ENCODE data around the gene ERMAP. TPM values are rescaled to one million over a fixed set of nuclear protein-coding genes. Genes with fewer than 3 reads are reported as not detected.

The ERMAP gene
- total RNA-seq, 4 donors from 2014 or later, result 12.5 to 30.7 (median 14.1) TPM

DNA sequence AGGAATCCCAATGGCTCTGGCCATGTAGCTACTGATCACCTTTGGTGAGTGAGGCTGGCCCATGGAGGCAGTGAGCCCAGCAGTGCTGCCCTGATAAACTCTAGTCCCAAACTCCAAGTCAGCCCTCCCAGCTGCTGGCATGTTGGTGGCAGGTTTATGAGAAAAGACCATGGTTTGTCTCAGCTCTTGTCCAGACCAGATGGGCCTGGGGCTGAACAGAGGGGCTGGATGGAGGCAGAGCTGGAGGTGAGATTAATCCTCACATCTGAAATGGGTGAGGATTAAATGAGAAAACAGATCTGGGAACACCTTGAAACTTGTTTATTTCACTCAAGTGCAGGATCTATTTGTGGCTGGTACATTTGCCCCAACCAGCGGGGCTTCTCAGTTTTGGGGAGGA, 28.9 kb upstream of the ERMAP start:
- Histone ChIP-seq H3K27me3 (peaks cover 11% of the 10 kb centered on the region), H3K36me3 (no peaks in the 10 kb centered on the region), H3K9me3 (no peaks in the 10 kb centered on the region), H3K4me1 (peaks cover 0 to 11% (median 6%) of the 10 kb centered on the region in 4 donors), H3K27ac (no peak overlapping the region), H3K4me3 (no peak overlapping the region)
- WGBS, 2 donors (ENCODE audit: low coverage in 1 of 2), result 100% methylated on average over 1 of the region's 1 CpG
- in situ Hi-C loops (cut with MboI; ENCODE audit: low pct_ligation_motif_present in 1 of 4, low pct_unique_long_range_greater_than_20kb in 1 of 4, low sequenced_read_pairs in 3 of 4), result loop anchor here in 1 of 4 donors (25.0 kb wide), 1 partner anchor 274 kb away; no protein-coding TSS in a partner anchor
- no peak for DNase-seq
- TF ChIP-seq EP300 (IDR thresholded peaks at IDR 0.05; ENCODE audit: low read depth), result no peak
- no peak for TF ChIP-seq POLR2AphosphoS5 (IDR thresholded peaks at IDR 0.05)
- TF ChIP-seq, protein P1, sequence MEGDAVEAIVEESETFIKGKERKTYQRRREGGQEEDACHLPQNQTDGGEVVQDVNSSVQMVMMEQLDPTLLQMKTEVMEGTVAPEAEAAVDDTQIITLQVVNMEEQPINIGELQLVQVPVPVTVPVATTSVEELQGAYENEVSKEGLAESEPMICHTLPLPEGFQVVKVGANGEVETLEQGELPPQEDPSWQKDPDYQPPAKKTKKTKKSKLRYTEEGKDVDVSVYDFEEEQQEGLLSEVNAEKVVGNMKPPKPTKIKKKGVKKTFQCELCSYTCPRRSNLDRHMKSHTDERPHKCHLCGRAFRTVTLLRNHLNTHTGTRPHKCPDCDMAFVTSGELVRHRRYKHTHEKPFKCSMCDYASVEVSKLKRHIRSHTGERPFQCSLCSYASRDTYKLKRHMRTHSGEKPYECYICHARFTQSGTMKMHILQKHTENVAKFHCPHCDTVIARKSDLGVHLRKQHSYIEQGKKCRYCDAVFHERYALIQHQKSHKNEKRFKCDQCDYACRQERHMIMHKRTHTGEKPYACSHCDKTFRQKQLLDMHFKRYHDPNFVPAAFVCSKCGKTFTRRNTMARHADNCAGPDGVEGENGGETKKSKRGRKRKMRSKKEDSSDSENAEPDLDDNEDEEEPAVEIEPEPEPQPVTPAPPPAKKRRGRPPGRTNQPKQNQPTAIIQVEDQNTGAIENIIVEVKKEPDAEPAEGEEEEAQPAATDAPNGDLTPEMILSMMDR (IDR thresholded peaks at IDR 0.05), result no peak
- no peak for TF ChIP-seq POLR2A (IDR thresholded peaks at IDR 0.05)
- intact Hi-C loops (cut with DNase I; ENCODE audit: low total_unique reads), result no loop called here

GRCh38 chr1:42793824-42794223, 23.1 kb upstream of the ERMAP start:
- in situ Hi-C loops (cut with MboI; ENCODE audit: low pct_ligation_motif_present in 1 of 4, low pct_unique_long_range_greater_than_20kb in 1 of 4, low sequenced_read_pairs in 3 of 4) (loop anchor here in 1 of 4 donors (25.0 kb wide), 1 partner anchor 268 kb away; no protein-coding TSS in a partner anchor), intact Hi-C loops (cut with DNase I; ENCODE audit: low total_unique reads) (no loop called here)
- H3K27ac ChIP-seq, result no peak overlapping the region
- TF ChIP-seq POLR2AphosphoS5 (IDR thresholded peaks at IDR 0.05) (no peak), POLR2A (IDR thresholded peaks at IDR 0.05) (no peak), EP300 (IDR thresholded peaks at IDR 0.05; ENCODE audit: low read depth) (no peak)
- TF ChIP-seq, protein P1 (IDR thresholded peaks at IDR 0.05), result no peak
- H3K9me3 ChIP-seq, result no peaks in the 10 kb centered on the region
- H3K36me3 ChIP-seq, result no peaks in the 10 kb centered on the region
- H3K4me1 ChIP-seq, result no peaks in the 10 kb centered on the region
- WGBS, 2 donors (ENCODE audit: low coverage in 1 of 2), result 85% methylated on average over 2 of the region's 2 CpGs; no CpG with 5 or more reads in 1 of the 2 donors
- H3K27me3 ChIP-seq, result no peaks in the 10 kb centered on the region
- H3K4me3 ChIP-seq, result no peak overlapping the region
- DNase-seq, result no peak

DNA sequence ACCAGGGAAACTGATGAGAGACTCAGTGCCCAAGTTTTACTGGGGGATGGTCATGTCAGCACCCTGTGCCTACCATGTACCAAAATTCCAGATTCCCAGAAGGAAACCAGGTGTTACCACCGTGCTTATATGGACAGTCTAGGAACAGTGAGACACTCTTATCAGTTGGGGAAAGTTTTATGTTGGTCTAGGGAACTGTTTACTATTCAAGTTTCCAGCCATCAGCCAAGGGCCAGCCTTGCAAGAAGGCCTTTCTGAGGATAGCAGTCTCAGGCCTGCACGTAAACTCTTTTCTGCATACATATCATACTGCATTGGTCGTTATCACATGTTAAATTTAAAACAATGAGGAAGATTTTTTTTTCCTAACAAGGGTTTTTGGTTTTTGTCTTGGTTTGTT, 19.5 kb upstream of the ERMAP start:
- Histone ChIP-seq H3K27me3 (no peaks in the 10 kb centered on the region), H3K4me1 (no peaks in the 10 kb centered on the region), H3K27ac (no peak overlapping the region), H3K4me3 (no peak overlapping the region), H3K36me3 (no peaks in the 10 kb centered on the region), H3K9me3 (no peaks in the 10 kb centered on the region)
- intact Hi-C loops (cut with DNase I; ENCODE audit: low total_unique reads), result no loop called here
- in situ Hi-C loops (cut with MboI; ENCODE audit: low pct_ligation_motif_present in 1 of 4, low pct_unique_long_range_greater_than_20kb in 1 of 4, low sequenced_read_pairs in 3 of 4), result loop anchor here in 1 of 4 donors (25.0 kb wide), 1 partner anchor 265 kb away; no protein-coding TSS in a partner anchor
- WGBS, 2 donors (ENCODE audit: low coverage in 1 of 2), result 78 to 79% methylated on average over 1 to 3 of the region's 3 CpGs
- no peak for DNase-seq
- TF ChIP-seq, protein P1 (IDR thresholded peaks at IDR 0.05), result no peak
- no peak for TF ChIP-seq POLR2A (IDR thresholded peaks at IDR 0.05)
- TF ChIP-seq POLR2AphosphoS5 (IDR thresholded peaks at IDR 0.05), result no peak
- no peak for TF ChIP-seq EP300 (IDR thresholded peaks at IDR 0.05; ENCODE audit: low read depth)

- intact Hi-C loops (cut with DNase I; ENCODE audit: low total_unique reads), result no loop called here
- H3K36me3 ChIP-seq, result no peaks in the 10 kb centered on the region
- in situ Hi-C loops (cut with MboI; ENCODE audit: low pct_ligation_motif_present in 1 of 4, low pct_unique_long_range_greater_than_20kb in 1 of 4, low sequenced_read_pairs in 3 of 4), result loop anchor here in 1 of 4 donors (25.0 kb wide), 1 partner anchor 264 kb away; no protein-coding TSS in a partner anchor
These were observed 18.9 kb upstream of the ERMAP start for GRCh38 chr1:42797979-42798378.

More at GRCh38 chr1:42797979-42798378, 18.9 kb upstream of the ERMAP start:
- DNase-seq, result no peak
- Histone ChIP-seq H3K4me1 (no peaks in the 10 kb centered on the region), H3K4me3 (no peak overlapping the region), H3K27ac (no peak overlapping the region), H3K9me3 (no peaks in the 10 kb centered on the region), H3K27me3 (no peaks in the 10 kb centered on the region)
- WGBS, 2 donors (ENCODE audit: low coverage in 1 of 2), result 87 to 92% methylated on average over 5 of the region's 5 CpGs
- TF ChIP-seq POLR2AphosphoS5 (IDR thresholded peaks at IDR 0.05), result no peak
- TF ChIP-seq EP300 (IDR thresholded peaks at IDR 0.05; ENCODE audit: low read depth), result no peak
- TF ChIP-seq, protein P1 (IDR thresholded peaks at IDR 0.05), result no peak
- TF ChIP-seq POLR2A (IDR thresholded peaks at IDR 0.05), result no peak
